GM19240 (cell line): ENCODE measurements around the gene BCL10.

Experiments used
- DNase-seq: peaks from one replicate; pipeline ENCODE4 v3.0.0; 2011; ENCODE audit warnings: low spot score; ENCODE audit not compliant: insufficient read length

Gene BCL10

GRCh38 chr1:85276215-85276977 is at the start of gene BCL10:
Gene BCL10, minus strand, starts transcription at chr1:85276632. Its CDS starts 280 bp downstream, at chr1:85276352.
- DNase-seq, result peak; percentile 81

GRCh38 chr1:85325920-85326319 is 49.5 kb upstream of the BCL10 start:
- no peak for DNase-seq

GRCh38 chr1:85323770-85324169 is 47.3 kb upstream of the BCL10 start:
- no peak for DNase-seq

- no peak for DNase-seq
Measured at GRCh38 chr1:85322655-85323054, 46.2 kb upstream of the BCL10 start.

GRCh38 chr1:85321237-85321964 is 45.0 kb upstream of the BCL10 start:
- DNase-seq, result no peak

- no peak for DNase-seq
Measured at GRCh38 chr1:85320371-85321131, 44.1 kb upstream of the BCL10 start.

GRCh38 chr1:85319931-85320330 is 43.5 kb upstream of the BCL10 start:
- no peak for DNase-seq

- no peak for DNase-seq
Measured at GRCh38 chr1:85319491-85319890, 43.1 kb upstream of the BCL10 start.

- DNase-seq, result no peak
Measured at GRCh38 chr1:85318217-85318616, 41.8 kb upstream of the BCL10 start.

- DNase-seq, result no peak
Measured at GRCh38 chr1:85317560-85317959, 41.1 kb upstream of the BCL10 start.

- no peak for DNase-seq
Measured at GRCh38 chr1:85316321-85316720, 39.9 kb upstream of the BCL10 start.

GRCh38 chr1:85315789-85316188 is 39.4 kb upstream of the BCL10 start:
- DNase-seq, result no peak

GRCh38 chr1:85314726-85315125 is 38.3 kb upstream of the BCL10 start:
- DNase-seq, result no peak

GRCh38 chr1:85313888-85314696 is 37.7 kb upstream of the BCL10 start:
- DNase-seq, result no peak

GRCh38 chr1:85311818-85312217 is 35.4 kb upstream of the BCL10 start:
- no peak for DNase-seq

GRCh38 chr1:85308833-85309350 is 32.5 kb upstream of the BCL10 start:
- no peak for DNase-seq

- peak; percentile 41 for DNase-seq
Measured at GRCh38 chr1:85307987-85308832, 31.8 kb upstream of the BCL10 start.

GRCh38 chr1:85306236-85306635 is 29.8 kb upstream of the BCL10 start:
- DNase-seq, result no peak

GRCh38 chr1:85303440-85304162 is 27.2 kb upstream of the BCL10 start:
- DNase-seq, result no peak
